ENCODE data around the gene MED27.

MED27 gene

DNA sequence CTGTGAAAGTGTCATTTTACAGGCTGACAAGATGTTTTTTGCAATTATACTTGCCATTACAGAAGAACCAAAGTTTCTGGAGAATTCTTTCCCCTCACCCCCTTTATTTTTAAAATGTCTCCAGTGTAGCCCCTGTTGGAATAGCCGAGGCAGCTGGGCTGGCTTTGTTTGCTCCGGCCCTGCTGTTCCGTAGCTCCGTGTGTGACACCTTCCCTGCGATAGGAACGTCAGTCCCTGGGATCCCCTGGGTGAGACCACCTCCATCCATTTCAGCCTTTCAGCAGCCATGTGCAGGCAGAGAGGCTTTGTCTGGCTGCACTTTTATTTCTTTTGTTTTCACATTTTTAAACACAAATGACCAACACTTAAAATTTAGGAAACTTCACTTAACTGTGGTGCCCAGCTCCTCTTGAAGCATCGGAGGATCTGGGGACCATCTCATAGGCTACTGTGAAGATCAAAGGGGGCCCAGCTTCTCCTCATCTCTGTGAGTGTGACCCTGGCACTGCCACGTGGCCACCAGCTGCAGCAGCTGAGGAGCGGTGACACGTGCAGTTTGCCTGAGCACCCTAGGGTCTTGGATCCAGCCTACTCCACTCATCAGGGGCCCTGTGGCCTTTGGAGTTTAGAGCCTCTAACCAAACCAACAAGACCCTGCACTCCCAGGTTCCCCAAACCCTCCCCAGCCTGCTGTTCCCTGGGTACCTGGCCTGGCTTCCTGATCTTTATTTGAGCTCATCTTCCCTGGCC is 214.0 kb downstream of the MED27 start:
- H3K9me3 ChIP-seq (ENCODE audit: insufficient read depth, low read length, severe bottlenecking) = no peaks in the 10 kb centered on the region
- H4K20me1 ChIP-seq (ENCODE audit: insufficient read depth, low read length) = peaks cover 4% of the 10 kb centered on the region; the same call in 1 of the 2 replicates
- TF ChIP-seq EZH2 (IDR thresholded peaks at IDR 0.05; ENCODE audit: borderline replicate concordance, low read depth, low read length, severe bottlenecking) = no peak
- TF ChIP-seq, protein P1, sequence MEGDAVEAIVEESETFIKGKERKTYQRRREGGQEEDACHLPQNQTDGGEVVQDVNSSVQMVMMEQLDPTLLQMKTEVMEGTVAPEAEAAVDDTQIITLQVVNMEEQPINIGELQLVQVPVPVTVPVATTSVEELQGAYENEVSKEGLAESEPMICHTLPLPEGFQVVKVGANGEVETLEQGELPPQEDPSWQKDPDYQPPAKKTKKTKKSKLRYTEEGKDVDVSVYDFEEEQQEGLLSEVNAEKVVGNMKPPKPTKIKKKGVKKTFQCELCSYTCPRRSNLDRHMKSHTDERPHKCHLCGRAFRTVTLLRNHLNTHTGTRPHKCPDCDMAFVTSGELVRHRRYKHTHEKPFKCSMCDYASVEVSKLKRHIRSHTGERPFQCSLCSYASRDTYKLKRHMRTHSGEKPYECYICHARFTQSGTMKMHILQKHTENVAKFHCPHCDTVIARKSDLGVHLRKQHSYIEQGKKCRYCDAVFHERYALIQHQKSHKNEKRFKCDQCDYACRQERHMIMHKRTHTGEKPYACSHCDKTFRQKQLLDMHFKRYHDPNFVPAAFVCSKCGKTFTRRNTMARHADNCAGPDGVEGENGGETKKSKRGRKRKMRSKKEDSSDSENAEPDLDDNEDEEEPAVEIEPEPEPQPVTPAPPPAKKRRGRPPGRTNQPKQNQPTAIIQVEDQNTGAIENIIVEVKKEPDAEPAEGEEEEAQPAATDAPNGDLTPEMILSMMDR (IDR thresholded peaks at IDR 0.05; ENCODE audit: borderline replicate concordance, extremely low read depth, low read length, poor library complexity, severe bottlenecking) = no peak
- ATAC-seq (ENCODE audit: insufficient read depth, low read depth) (no peak), DNase-seq (no peak)
- H3K4me2 ChIP-seq (ENCODE audit: insufficient read depth, low read length) = no peak overlapping the region
- peaks cover 8% of the 10 kb centered on the region; the same call in 1 of the 2 replicates for H3K36me3 ChIP-seq (ENCODE audit: insufficient read depth, low read length)
- no peak overlapping the region for H3K9ac ChIP-seq (ENCODE audit: low read depth, low read length)
- H3K4me1 ChIP-seq (ENCODE audit: insufficient read depth, low read length) = no peaks in the 10 kb centered on the region
- no peak overlapping the region for H3K4me3 ChIP-seq (ENCODE audit: low read depth in 1 of 2, low read length in 2 of 2)
- H3K27ac ChIP-seq (ENCODE audit: low read length) = no peak overlapping the region
- no peak overlapping the region for H2AFZ ChIP-seq (ENCODE audit: low read depth, low read length)
- H3K27me3 ChIP-seq (ENCODE audit: insufficient read depth, low read length, poor library complexity) = no peaks in the 10 kb centered on the region
- H3K79me2 ChIP-seq (ENCODE audit: insufficient read depth, low read length) = no peaks in the 10 kb centered on the region

DNA sequence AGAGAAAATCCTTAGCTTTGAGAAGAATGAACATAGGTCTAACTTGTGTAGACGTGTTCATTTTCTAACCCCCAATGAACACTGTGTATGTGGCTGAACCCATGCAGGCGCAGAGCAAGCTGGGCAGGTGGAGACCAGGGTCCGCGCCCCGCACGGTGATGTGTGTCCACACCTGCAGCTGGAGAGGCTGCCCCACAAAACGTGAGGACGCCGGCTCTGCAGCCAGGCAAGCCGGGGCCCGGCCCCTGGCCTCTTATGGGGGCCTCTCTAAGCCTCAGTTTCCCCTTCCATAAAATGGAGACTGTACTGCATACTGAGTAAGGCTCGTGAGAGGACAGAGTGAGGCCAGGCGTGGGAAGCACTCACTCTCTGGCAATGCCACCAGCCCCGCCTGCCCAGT is 215.1 kb downstream of the MED27 start:
- Histone ChIP-seq H3K9ac (ENCODE audit: low read depth, low read length) (no peak overlapping the region), H3K79me2 (ENCODE audit: insufficient read depth, low read length) (no peaks in the 10 kb centered on the region), H3K27ac (ENCODE audit: low read length) (no peak overlapping the region), H4K20me1 (ENCODE audit: insufficient read depth, low read length) (no peaks in the 10 kb centered on the region), H3K4me2 (ENCODE audit: insufficient read depth, low read length) (no peak overlapping the region), H3K27me3 (ENCODE audit: insufficient read depth, low read length, poor library complexity) (no peaks in the 10 kb centered on the region), H2AFZ (ENCODE audit: low read depth, low read length) (no peak overlapping the region), H3K4me3 (ENCODE audit: low read depth in 1 of 2, low read length in 2 of 2) (no peak overlapping the region), H3K36me3 (ENCODE audit: insufficient read depth, low read length) (peaks cover 16% of the 10 kb centered on the region), H3K4me1 (ENCODE audit: insufficient read depth, low read length) (no peaks in the 10 kb centered on the region), H3K9me3 (ENCODE audit: insufficient read depth, low read length, severe bottlenecking) (no peaks in the 10 kb centered on the region)
- no peak for ATAC-seq (ENCODE audit: insufficient read depth, low read depth)
- no peak for TF ChIP-seq EZH2 (IDR thresholded peaks at IDR 0.05; ENCODE audit: borderline replicate concordance, low read depth, low read length, severe bottlenecking)
- TF ChIP-seq, protein P1 (IDR thresholded peaks at IDR 0.05; ENCODE audit: borderline replicate concordance, extremely low read depth, low read length, poor library complexity, severe bottlenecking) = no peak
- no peak for DNase-seq

DNA sequence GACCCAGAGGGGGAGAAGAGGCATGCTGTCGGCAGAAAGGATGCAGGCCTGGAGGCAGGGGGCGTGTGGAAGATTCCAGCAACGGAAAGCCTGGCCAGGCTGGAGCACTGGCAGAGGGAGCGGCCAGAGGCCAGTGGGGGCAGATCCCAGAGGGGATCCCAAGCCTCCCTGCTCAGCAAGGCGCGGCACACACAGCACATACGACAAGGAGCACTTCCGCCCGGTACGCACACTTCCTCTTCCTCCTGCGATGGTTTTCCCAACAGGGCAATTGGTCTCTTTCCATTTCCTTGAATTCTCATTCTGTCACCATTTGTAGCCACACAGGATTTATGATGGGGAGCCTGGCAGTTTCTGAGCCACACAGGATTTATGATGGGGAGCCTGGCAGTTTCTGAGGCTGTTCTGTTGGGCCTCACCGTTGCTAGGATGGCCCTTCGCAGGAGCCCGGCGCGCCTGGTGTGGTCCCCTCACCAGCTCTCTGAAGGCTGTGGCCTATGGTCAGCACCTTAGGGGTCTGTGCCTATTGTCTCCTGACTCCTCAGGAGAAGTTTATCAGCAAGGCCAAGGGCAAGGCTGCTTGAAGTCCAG is 216.3 kb downstream of the MED27 start:
- ATAC-seq (ENCODE audit: insufficient read depth, low read depth) = no peak
- H3K4me1 ChIP-seq (ENCODE audit: insufficient read depth, low read length) = no peaks in the 10 kb centered on the region
- no peak overlapping the region for H2AFZ ChIP-seq (ENCODE audit: low read depth, low read length)
- no peaks in the 10 kb centered on the region for H4K20me1 ChIP-seq (ENCODE audit: insufficient read depth, low read length)
- no peaks in the 10 kb centered on the region for H3K27me3 ChIP-seq (ENCODE audit: insufficient read depth, low read length, poor library complexity)
- no peak overlapping the region for H3K4me2 ChIP-seq (ENCODE audit: insufficient read depth, low read length)
- H3K9me3 ChIP-seq (ENCODE audit: insufficient read depth, low read length, severe bottlenecking) = no peaks in the 10 kb centered on the region
- no peak overlapping the region for H3K27ac ChIP-seq (ENCODE audit: low read length)
- H3K79me2 ChIP-seq (ENCODE audit: insufficient read depth, low read length) = no peaks in the 10 kb centered on the region
- H3K9ac ChIP-seq (ENCODE audit: low read depth, low read length) = no peak overlapping the region
- H3K36me3 ChIP-seq (ENCODE audit: insufficient read depth, low read length) = peaks cover 19% of the 10 kb centered on the region
- H3K4me3 ChIP-seq (ENCODE audit: low read depth in 1 of 2, low read length in 2 of 2) = no peak overlapping the region
- TF ChIP-seq, protein P1 (IDR thresholded peaks at IDR 0.05; ENCODE audit: borderline replicate concordance, extremely low read depth, low read length, poor library complexity, severe bottlenecking) = no peak
- TF ChIP-seq EZH2 (IDR thresholded peaks at IDR 0.05; ENCODE audit: borderline replicate concordance, low read depth, low read length, severe bottlenecking) = no peak
- DNase-seq = no peak

All from DND-41 (cell line).